Measurements from ENCODE around the gene MBD6.

- no peak for TF ChIP-seq CTCF (IDR thresholded peaks at IDR 0.05)
- no peak for TF ChIP-seq EZH2 (IDR thresholded peaks at IDR 0.05)
Observed at GRCh38 chr12:57514720-57515407, 7.8 kb upstream of the MBD6 start.

Measured in neural progenitor cell (in vitro differentiated cells).